ENCODE data around the gene SMARCC2.
A peak's percentile ranks its signal among the peaks of the same experiment; 100 is the strongest.
"Not testable (repeated sequence)": the region's sequence is repeated elsewhere in the genome, so short reads cannot be mapped to it uniquely, and the experiment has no call there.

The SMARCC2 gene

GRCh38 chr12:56162468-56163290 is 26.6 kb downstream of the SMARCC2 start:
- DNase-seq = no peak

GRCh38 chr12:56161690-56162351 is 27.5 kb downstream of the SMARCC2 start:
- DNase-seq = no peak

- DNase-seq = no peak
Observed at GRCh38 chr12:56160894-56161689, 28.2 kb downstream of the SMARCC2 start.

GRCh38 chr12:56160193-56160763 is 29.0 kb downstream of the SMARCC2 start:
- peak; percentile 61 to 75 for DNase-seq

GRCh38 chr12:56159482-56160192 is 29.6 kb downstream of the SMARCC2 start:
- no peak for DNase-seq

- DNase-seq = peak in 1 of 2 donors; percentile 38
Observed at GRCh38 chr12:56158926-56159461, 30.3 kb downstream of the SMARCC2 start.

- DNase-seq = peak; percentile 95
Observed at GRCh38 chr12:56158029-56158925, 31.0 kb downstream of the SMARCC2 start, which contains the start of gene MYL6. Gene MYL6, plus strand, starts transcription at chr12:56158359. Its CDS starts 43 bp downstream, at chr12:56158402.

GRCh38 chr12:56157201-56158028 is 31.9 kb downstream of the SMARCC2 start:
- DNase-seq = peak; percentile 73 to 80

GRCh38 chr12:56156464-56157200 is 32.7 kb downstream of the SMARCC2 start:
- not testable (repeated sequence) for DNase-seq

GRCh38 chr12:56155256-56155845 is 33.9 kb downstream of the SMARCC2 start:
- no peak for DNase-seq

- no peak for DNase-seq
Observed at GRCh38 chr12:56154818-56155217, 34.5 kb downstream of the SMARCC2 start.

- no peak for DNase-seq
Observed at GRCh38 chr12:56154246-56154771, 35.0 kb downstream of the SMARCC2 start.

GRCh38 chr12:56153678-56154065 is 35.6 kb downstream of the SMARCC2 start:
- no peak for DNase-seq

GRCh38 chr12:56152756-56153677 is 36.3 kb downstream of the SMARCC2 start:
- DNase-seq = no peak

GRCh38 chr12:56152132-56152755 is 37.0 kb downstream of the SMARCC2 start, which contains the start of gene MYL6B:
Gene MYL6B, plus strand, starts transcription at chr12:56152587. Its CDS starts 1,332 bp downstream, at chr12:56153919.
- DNase-seq = peak; percentile 90

- DNase-seq = peak; percentile 57 to 68
Observed at GRCh38 chr12:56151672-56152131, 37.6 kb downstream of the SMARCC2 start.

- DNase-seq = peak in 1 of 2 donors; percentile 29
Observed at GRCh38 chr12:56150563-56150962, 38.7 kb downstream of the SMARCC2 start.

All from CD4-positive, alpha-beta T cell treated with Interleukin-4 for 1 hour (primary cell).